ENCODE data around the gene SP3.

- no peak for TF ChIP-seq POLR2AphosphoS5 (IDR thresholded peaks at IDR 0.05)
- TF ChIP-seq CTCF (IDR thresholded peaks at IDR 0.05): no peak
- no peak for TF ChIP-seq POLR2A (IDR thresholded peaks at IDR 0.05; ENCODE audit: low read depth)
Measured at GRCh38 chr2:173926875-173927274, 38.3 kb downstream of the SP3 start.

All from esophagus muscularis mucosa (tissue), 3 donors.